Smooth muscle cell (in vitro differentiated cells): Measurements from ENCODE around the gene CHAF1A. TPM values are rescaled to one million over a fixed set of nuclear protein-coding genes. Genes with fewer than 3 reads are reported as not detected.

ENCODE experiments used
- DNase-seq: peaks from one replicate; lab custom pipeline; 2025; ENCODE audit not compliant: unreplicated experiment; lab: John Stamatoyannopoulos, UW
- H2AFZ ChIP-seq: fragments of 200-600 bp; sonication (generic); 2 replicates; pipeline ENCODE4 v1.6.0; 2016; ENCODE audit warnings: antibody characterized with exemption, low read depth, mild to moderate bottlenecking
- H3F3A ChIP-seq: fragments of 200-600 bp; sonication (generic); 2 replicates; pipeline ENCODE4 v1.6.0; 2017; ENCODE audit warnings: antibody characterized with exemption, low read depth
- H3K27ac ChIP-seq: fragments of 200-600 bp; sonication (generic); 2 replicates; pipeline ENCODE4 v1.5.1; 2016; ENCODE audit warnings: low read depth, mild to moderate bottlenecking
- H3K27me3 ChIP-seq: fragments of 200-600 bp; sonication (generic); 2 replicates; pipeline ENCODE4 v1.6.1; 2016; ENCODE audit warnings: low read depth, mild to moderate bottlenecking
- H3K36me3 ChIP-seq: fragments of 200-600 bp; sonication (generic); 2 replicates; pipeline ENCODE4 v1.5.1; 2016; ENCODE audit warnings: low read depth
- H3K4me1 ChIP-seq: fragments of 200-600 bp; sonication (generic); 2 replicates; pipeline ENCODE4 v1.5.1; 2016; ENCODE audit warnings: low read depth
- H3K4me2 ChIP-seq: fragments of 200-600 bp; sonication (generic); 2 replicates; pipeline ENCODE4 v1.6.0; 2016; ENCODE audit warnings: mild to moderate bottlenecking
- H3K4me3 ChIP-seq: fragments of 200-600 bp; sonication (generic); 2 replicates; pipeline ENCODE4 v1.5.1; 2016; ENCODE audit warnings: mild to moderate bottlenecking
- H3K79me2 ChIP-seq: fragments of 200-600 bp; sonication (generic); 2 replicates; pipeline ENCODE4 v1.6.0; 2016; ENCODE audit warnings: low read depth, mild to moderate bottlenecking
- H3K9ac ChIP-seq: fragments of 200-600 bp; sonication (generic); 2 replicates; pipeline ENCODE4 v1.6.0; 2016; ENCODE audit warnings: low read depth
- H3K9me3 ChIP-seq: fragments of 200-600 bp; sonication (generic); replicated peaks from 2 replicates; pipeline ENCODE4 v1.5.1; 2016; ENCODE audit warnings: low read depth
- H4K20me1 ChIP-seq: fragments of 200-600 bp; sonication (generic); 2 replicates; pipeline ENCODE4 v1.6.0; 2016; ENCODE audit warnings: low read depth
- WGBS: methylation state at CpG from one replicate; pipeline ENCODE4 v1.1.7; 2016; ENCODE audit warnings: low lambda C conversion rate; 5-methylcytosine and 5-hydroxymethylcytosine counted together
- polyA plus RNA-seq: library from polyadenylated mRNA; unstranded; fragments of >200 nt; fragmentation: Nextera tagmentation; extraction: Ambion mirVana; gene quantifications from 2 replicates; pipeline ENCODE4 v1.2.1, GENCODE V29; 2016
- total RNA-seq: library from RNA; depleted of rRNA; stranded (reverse); fragments of >200 nt; gene quantifications from 2 replicates; pipeline ENCODE4 v1.2.3, GENCODE V29; 2014
- TF ChIP-seq, protein P1 (sequence below): fragments of 200-600 bp; sonication (generic); IDR thresholded peaks from 2 replicates; pipeline ENCODE4 v1.5.1; 2017; ENCODE audit warnings: borderline replicate concordance, mild to moderate bottlenecking, antibody characterized with exemption; ENCODE audit not compliant: insufficient read depth, poor library complexity, severe bottlenecking

Gene CHAF1A
- total and polyA plus RNA-seq, 2 experiments from 2014 or later = 3.8 to 11.4 TPM

DNA sequence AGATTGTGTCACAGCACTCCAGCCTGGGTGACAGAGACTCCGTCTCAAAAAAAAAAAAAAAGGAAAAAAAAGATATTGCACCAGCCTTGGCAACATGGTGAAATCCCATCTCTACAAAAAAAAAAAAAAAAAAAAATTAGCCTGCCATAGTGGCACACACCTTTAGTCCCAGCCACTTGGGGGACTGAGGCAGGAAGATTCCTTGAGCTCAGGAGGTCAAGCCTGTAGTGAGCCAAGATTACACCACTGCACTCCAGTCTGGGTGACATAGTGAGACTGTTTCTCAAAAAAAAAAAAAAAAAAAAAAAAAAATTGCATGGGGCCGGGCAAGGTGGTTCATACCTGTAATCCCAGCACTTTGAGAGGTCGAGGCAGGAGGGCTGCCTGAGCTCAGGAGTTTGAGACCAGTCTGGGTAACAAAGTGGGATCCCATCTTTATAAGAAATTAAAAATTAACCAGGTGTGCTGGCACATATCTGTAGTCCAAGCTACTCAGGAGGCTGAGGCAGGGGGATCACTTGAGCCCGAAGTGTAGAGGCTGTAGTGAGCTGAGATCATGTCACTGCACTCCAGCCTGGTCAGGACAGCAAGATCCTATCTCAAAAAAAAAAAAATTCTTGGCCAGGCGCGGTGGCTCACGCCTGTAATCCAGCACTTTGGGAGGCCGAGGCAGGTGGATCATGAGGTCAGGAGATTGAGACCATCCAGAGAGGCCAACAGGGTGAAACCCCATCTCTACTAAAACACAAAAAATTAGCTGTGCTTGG, 62.6 kb downstream of the CHAF1A start:
- Histone ChIP-seq H3F3A (no peaks in the 10 kb centered on the region), H3K4me1 (no peaks in the 10 kb centered on the region), H4K20me1 (no peaks in the 10 kb centered on the region), H3K36me3 (no peaks in the 10 kb centered on the region), H3K79me2 (no peaks in the 10 kb centered on the region), H3K4me2 (no peak overlapping the region), H2AFZ (no peak overlapping the region), H3K27ac (no peak overlapping the region), H3K9me3 (no peaks in the 10 kb centered on the region), H3K4me3 (no peak overlapping the region), H3K27me3 (no peaks in the 10 kb centered on the region), H3K9ac (no peak overlapping the region)
- 93% methylated on average over 7 of the region's 8 CpGs for WGBS
- TF ChIP-seq, protein P1, sequence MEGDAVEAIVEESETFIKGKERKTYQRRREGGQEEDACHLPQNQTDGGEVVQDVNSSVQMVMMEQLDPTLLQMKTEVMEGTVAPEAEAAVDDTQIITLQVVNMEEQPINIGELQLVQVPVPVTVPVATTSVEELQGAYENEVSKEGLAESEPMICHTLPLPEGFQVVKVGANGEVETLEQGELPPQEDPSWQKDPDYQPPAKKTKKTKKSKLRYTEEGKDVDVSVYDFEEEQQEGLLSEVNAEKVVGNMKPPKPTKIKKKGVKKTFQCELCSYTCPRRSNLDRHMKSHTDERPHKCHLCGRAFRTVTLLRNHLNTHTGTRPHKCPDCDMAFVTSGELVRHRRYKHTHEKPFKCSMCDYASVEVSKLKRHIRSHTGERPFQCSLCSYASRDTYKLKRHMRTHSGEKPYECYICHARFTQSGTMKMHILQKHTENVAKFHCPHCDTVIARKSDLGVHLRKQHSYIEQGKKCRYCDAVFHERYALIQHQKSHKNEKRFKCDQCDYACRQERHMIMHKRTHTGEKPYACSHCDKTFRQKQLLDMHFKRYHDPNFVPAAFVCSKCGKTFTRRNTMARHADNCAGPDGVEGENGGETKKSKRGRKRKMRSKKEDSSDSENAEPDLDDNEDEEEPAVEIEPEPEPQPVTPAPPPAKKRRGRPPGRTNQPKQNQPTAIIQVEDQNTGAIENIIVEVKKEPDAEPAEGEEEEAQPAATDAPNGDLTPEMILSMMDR = no peak
- no peak for DNase-seq

DNA sequence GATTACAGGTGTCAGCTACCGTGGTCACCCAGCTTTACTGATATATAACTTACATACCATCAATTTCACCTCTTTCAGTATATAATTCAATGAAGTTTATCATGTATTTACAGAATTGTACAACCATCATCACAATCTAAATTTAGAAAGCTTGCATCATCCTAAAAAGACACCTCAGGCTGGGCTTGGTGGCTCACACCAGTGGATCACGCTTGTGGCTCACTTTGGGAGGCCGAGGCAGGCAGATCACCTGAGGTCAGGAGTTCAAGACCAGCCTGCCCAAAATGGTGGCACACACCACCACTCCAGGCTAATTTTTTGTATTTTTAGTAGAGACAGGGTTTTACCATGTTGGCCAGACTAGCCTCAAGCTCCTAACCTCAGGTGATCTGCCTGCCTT, 65.4 kb downstream of the CHAF1A start:
- no peak overlapping the region for H3K4me3 ChIP-seq
- H3K9me3 ChIP-seq = no peaks in the 10 kb centered on the region
- TF ChIP-seq, protein P1 = no peak
- no peak overlapping the region for H3K27ac ChIP-seq
- no peak overlapping the region for H2AFZ ChIP-seq
- H3K4me2 ChIP-seq = no peak overlapping the region
- no peak for DNase-seq
- peaks cover 4% of the 10 kb centered on the region for H3F3A ChIP-seq
- peaks cover 8% of the 10 kb centered on the region for H3K79me2 ChIP-seq
- no peak overlapping the region for H3K9ac ChIP-seq
- no peaks in the 10 kb centered on the region for H3K4me1 ChIP-seq
- H3K36me3 ChIP-seq = no peaks in the 10 kb centered on the region
- 97% methylated on average over 3 of the region's 3 CpGs for WGBS
- no peaks in the 10 kb centered on the region for H4K20me1 ChIP-seq
- no peaks in the 10 kb centered on the region for H3K27me3 ChIP-seq

DNA sequence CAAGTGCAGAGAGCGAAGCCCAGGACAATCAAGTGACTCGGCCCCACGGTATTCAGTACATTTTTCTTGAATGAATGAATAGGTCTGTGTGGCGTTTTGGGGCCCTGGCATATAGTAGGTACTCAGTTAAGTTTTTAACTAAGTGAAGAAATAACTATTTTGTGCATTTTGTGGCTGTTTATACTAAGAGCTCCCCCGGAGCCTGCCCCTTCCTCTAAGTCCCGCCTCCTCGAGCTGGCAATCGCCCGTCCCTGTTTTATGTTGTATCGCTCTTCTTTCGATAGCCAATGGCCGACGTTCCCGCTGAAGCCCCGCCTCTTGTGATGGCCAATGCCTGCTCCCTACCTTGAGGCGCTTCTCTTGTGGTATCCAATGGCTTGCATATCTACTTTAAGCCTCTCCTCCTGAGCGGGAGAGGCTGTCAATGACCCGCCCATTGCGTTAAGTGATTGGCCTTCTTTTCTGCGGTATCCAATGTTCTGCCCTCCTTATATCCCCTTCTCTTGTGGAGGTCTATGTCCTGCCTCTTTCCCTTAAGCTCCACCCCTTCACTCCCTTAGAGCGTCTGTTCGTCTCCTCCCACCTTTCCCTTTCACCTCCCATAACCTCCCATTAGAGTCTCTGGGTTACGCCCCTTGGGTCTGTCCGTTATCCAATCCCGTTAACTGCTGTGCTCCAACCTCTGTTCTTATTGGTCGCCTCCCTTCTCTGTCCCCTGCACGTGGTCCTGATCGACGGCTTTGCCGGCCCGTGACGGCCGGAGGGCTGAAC, 69.1 kb downstream of the CHAF1A start:
- Histone ChIP-seq H3K27ac (peak overlapping the region; percentile 77), H4K20me1 (peaks cover 16% of the 10 kb centered on the region), H3K79me2 (peaks cover 41% of the 10 kb centered on the region), H3K4me3 (peak overlapping the region; percentile 87), H3K9ac (peak overlapping the region; percentile 68), H3K9me3 (no peaks in the 10 kb centered on the region), H3K36me3 (no peaks in the 10 kb centered on the region), H2AFZ (peak overlapping the region; percentile 95), H3F3A (peaks cover 4% of the 10 kb centered on the region), H3K4me2 (peak overlapping the region; percentile 89), H3K4me1 (peaks cover 19% of the 10 kb centered on the region), H3K27me3 (no peaks in the 10 kb centered on the region)
- WGBS = 4% methylated on average over 33 of the region's 33 CpGs
- TF ChIP-seq, protein P1 = no peak
- DNase-seq = peak; percentile 87
